Activated CD8-positive, alpha-beta memory T cell treated with anti-CD3 and anti-CD28 coated beads, Interleukin-2, amount 10 ng/mL, durations not matched to agents 7 days and 5 days (primary cell): Measurements from ENCODE around the gene ZSWIM5. TPM values are rescaled to one million over a fixed set of nuclear protein-coding genes. Genes with fewer than 3 reads are reported as not detected.

Source experiments
- ATAC-seq: fragments of 150-1000 bp; cut with Tn5 transposase; one replicate; pipeline ENCODE4 v1.10.0; 2021; ENCODE audit warnings: moderate library complexity
- CTCF ChIA-PET: fragments of 350-600 bp; sonication (Branson Sonifier 250); formaldehyde crosslinking; loops from one replicate; lab custom pipeline; 2021; ENCODE audit warnings: antibody characterized with exemption; lab: Charles Lee
- DNase-seq: peaks from one replicate; pipeline ENCODE4 v3.0.0-alpha.2; 2020
- H3K27ac Mint-ChIP-seq: one replicate; pipeline ENCODE4 v1.8.0; 2021; ENCODE audit warnings: mild to moderate bottlenecking, mixed read lengths
- H3K27me3 Mint-ChIP-seq: one replicate; pipeline ENCODE4 v1.8.0; 2021; ENCODE audit warnings: mixed read lengths
- H3K36me3 Mint-ChIP-seq: one replicate; pipeline ENCODE4 v1.8.0; 2021; ENCODE audit warnings: mild to moderate bottlenecking, mixed read lengths
- H3K4me1 Mint-ChIP-seq: one replicate; pipeline ENCODE4 v1.8.0; 2021; ENCODE audit warnings: mixed read lengths
- H3K4me3 Mint-ChIP-seq: one replicate; pipeline ENCODE4 v1.8.0; 2021; ENCODE audit warnings: mild to moderate bottlenecking, moderate library complexity, mixed read lengths
- H3K9me3 Mint-ChIP-seq: one replicate; pipeline ENCODE4 v1.8.0; 2022; ENCODE audit warnings: low read depth, mixed read lengths
- total RNA-seq, 2 experiments: library from RNA; stranded (reverse); gene quantifications; one replicate each; pipeline ENCODE4 v1.2.3, GENCODE V29; 2021

ZSWIM5 gene
- total RNA-seq, 2 experiments from 2014 or later: 0.47 to 0.64 TPM

GRCh38 chr1:45038240-45038639 lies 168.2 kb downstream of the ZSWIM5 start:
- H3K9me3 Mint-ChIP-seq: no peaks in the 10 kb centered on the region
- CTCF ChIA-PET: no interaction called here
- DNase-seq (no peak), ATAC-seq (no peak)
- no peak overlapping the region for H3K4me3 Mint-ChIP-seq
- no peaks in the 10 kb centered on the region for H3K36me3 Mint-ChIP-seq
- no peak overlapping the region for H3K27ac Mint-ChIP-seq
- H3K27me3 Mint-ChIP-seq: no peaks in the 10 kb centered on the region
- H3K4me1 Mint-ChIP-seq: peaks cover 10% of the 10 kb centered on the region

- DNase-seq (no peak), ATAC-seq (peak; percentile 63)
- H3K9me3 Mint-ChIP-seq: no peaks in the 10 kb centered on the region
- H3K27me3 Mint-ChIP-seq: no peaks in the 10 kb centered on the region
- H3K36me3 Mint-ChIP-seq: no peaks in the 10 kb centered on the region
- H3K4me3 Mint-ChIP-seq: no peak overlapping the region
- no peak overlapping the region for H3K27ac Mint-ChIP-seq
- peaks cover 13% of the 10 kb centered on the region for H3K4me1 Mint-ChIP-seq
- CTCF ChIA-PET: no interaction called here
Measured at GRCh38 chr1:45037456-45037855, 168.9 kb downstream of the ZSWIM5 start.

- CTCF ChIA-PET: interaction anchor here (4.9 kb wide), 1 partner anchor 18 kb away, joined by 21 read pairs; no protein-coding TSS in a partner anchor
- H3K27me3 Mint-ChIP-seq: no peaks in the 10 kb centered on the region
- peaks cover 13% of the 10 kb centered on the region for H3K4me1 Mint-ChIP-seq
- no peaks in the 10 kb centered on the region for H3K9me3 Mint-ChIP-seq
- ATAC-seq: no peak
- H3K36me3 Mint-ChIP-seq: no peaks in the 10 kb centered on the region
- H3K4me3 Mint-ChIP-seq: no peak overlapping the region
- no peak for DNase-seq
- H3K27ac Mint-ChIP-seq: no peak overlapping the region
Measured at GRCh38 chr1:45035631-45036301, 170.6 kb downstream of the ZSWIM5 start.

- Mint-ChIP-seq H3K27ac (no peak overlapping the region), H3K9me3 (no peaks in the 10 kb centered on the region), H3K27me3 (no peaks in the 10 kb centered on the region), H3K4me3 (no peak overlapping the region), H3K4me1 (peaks cover 13% of the 10 kb centered on the region), H3K36me3 (no peaks in the 10 kb centered on the region)
- CTCF ChIA-PET: interaction anchor here (0.6 to 4.9 kb wide), 4 partner anchors 12 to 270 kb away, joined by 3 to 21 read pairs (median 4); no protein-coding TSS in a partner anchor
- ATAC-seq (peak; percentile 67), DNase-seq (no peak)
Measured at GRCh38 chr1:45033356-45033755, 173.0 kb downstream of the ZSWIM5 start.

GRCh38 chr1:45032837-45033236 lies 173.6 kb downstream of the ZSWIM5 start:
- Mint-ChIP-seq H3K4me3 (no peak overlapping the region), H3K9me3 (no peaks in the 10 kb centered on the region), H3K27ac (no peak overlapping the region), H3K4me1 (peaks cover 13% of the 10 kb centered on the region), H3K36me3 (no peaks in the 10 kb centered on the region), H3K27me3 (no peaks in the 10 kb centered on the region)
- CTCF ChIA-PET: interaction anchor here (0.6 to 4.9 kb wide), 3 partner anchors 12 to 18 kb away, joined by 3 to 21 read pairs (median 4); no protein-coding TSS in a partner anchor
- ATAC-seq (no peak), DNase-seq (no peak)

GRCh38 chr1:45026446-45026845 lies 180.0 kb downstream of the ZSWIM5 start:
- CTCF ChIA-PET: no interaction called here
- H3K36me3 Mint-ChIP-seq: no peaks in the 10 kb centered on the region
- ATAC-seq: no peak

GRCh38 chr1:45023663-45024062 lies 182.7 kb downstream of the ZSWIM5 start:
- no peaks in the 10 kb centered on the region for H3K9me3 Mint-ChIP-seq
- DNase-seq: no peak
- no peak overlapping the region for H3K27ac Mint-ChIP-seq
- no peak for ATAC-seq
- no peaks in the 10 kb centered on the region for H3K27me3 Mint-ChIP-seq
- peaks cover 9% of the 10 kb centered on the region for H3K4me1 Mint-ChIP-seq
- H3K36me3 Mint-ChIP-seq: no peaks in the 10 kb centered on the region
- H3K4me3 Mint-ChIP-seq: no peak overlapping the region
- CTCF ChIA-PET: no interaction called here

More at GRCh38 chr1:45026446-45026845, 180.0 kb downstream of the ZSWIM5 start:
- H3K27me3 Mint-ChIP-seq: no peaks in the 10 kb centered on the region
- H3K4me1 Mint-ChIP-seq: peaks cover 9% of the 10 kb centered on the region
- H3K4me3 Mint-ChIP-seq: no peak overlapping the region
- no peaks in the 10 kb centered on the region for H3K9me3 Mint-ChIP-seq
- no peak for DNase-seq
- H3K27ac Mint-ChIP-seq: no peak overlapping the region

GRCh38 chr1:45018599-45019230 lies 187.7 kb downstream of the ZSWIM5 start:
- Mint-ChIP-seq H3K27me3 (no peaks in the 10 kb centered on the region), H3K9me3 (no peaks in the 10 kb centered on the region), H3K27ac (no peak overlapping the region), H3K4me1 (peaks cover 12% of the 10 kb centered on the region), H3K4me3 (no peak overlapping the region), H3K36me3 (peaks cover 6% of the 10 kb centered on the region)
- DNase-seq (peak; percentile 67), ATAC-seq (peak; percentile 82)
- CTCF ChIA-PET: interaction anchor here (0.8 to 13.4 kb wide), 12 partner anchors 10 to 474 kb away, joined by 3 to 341 read pairs (median 4); partner anchors contain the start of genes EIF2B3 and TESK2

- peak; percentile 27 for DNase-seq
- CTCF ChIA-PET: interaction anchor here (1.6 to 13.4 kb wide), 3 partner anchors 17 to 324 kb away, joined by 4 to 341 read pairs (median 21); partner anchors contain the start of gene MUTYH
- no peak overlapping the region for H3K4me3 Mint-ChIP-seq
- no peak for ATAC-seq
- no peak overlapping the region for H3K27ac Mint-ChIP-seq
- H3K4me1 Mint-ChIP-seq: peaks cover 22% of the 10 kb centered on the region
- H3K27me3 Mint-ChIP-seq: no peaks in the 10 kb centered on the region
- peaks cover 6% of the 10 kb centered on the region for H3K36me3 Mint-ChIP-seq
- H3K9me3 Mint-ChIP-seq: no peaks in the 10 kb centered on the region
Measured at GRCh38 chr1:45016767-45017166, 189.6 kb downstream of the ZSWIM5 start.

GRCh38 chr1:45016090-45016697 lies 190.2 kb downstream of the ZSWIM5 start:
- H3K27ac Mint-ChIP-seq: no peak overlapping the region

GRCh38 chr1:45015683-45016082 lies 190.7 kb downstream of the ZSWIM5 start:
- H3K27ac Mint-ChIP-seq: no peak overlapping the region
- no peak for ATAC-seq
- no peak overlapping the region for H3K4me3 Mint-ChIP-seq
- peaks cover 6% of the 10 kb centered on the region for H3K36me3 Mint-ChIP-seq
- peak; percentile 18 for DNase-seq
- peaks cover 28% of the 10 kb centered on the region for H3K4me1 Mint-ChIP-seq
- no peaks in the 10 kb centered on the region for H3K9me3 Mint-ChIP-seq
- CTCF ChIA-PET: interaction anchor here (1.0 to 13.4 kb wide), 5 partner anchors 18 to 477 kb away, joined by 3 to 341 read pairs (median 21); partner anchors contain the start of genes MUTYH and TESK2
- H3K27me3 Mint-ChIP-seq: no peaks in the 10 kb centered on the region

More at GRCh38 chr1:45016090-45016697, 190.2 kb downstream of the ZSWIM5 start:
- Mint-ChIP-seq H3K4me1 (peaks cover 28% of the 10 kb centered on the region), H3K9me3 (no peaks in the 10 kb centered on the region), H3K4me3 (no peak overlapping the region), H3K27me3 (no peaks in the 10 kb centered on the region), H3K36me3 (peaks cover 6% of the 10 kb centered on the region)
- peak; percentile 22 for DNase-seq
- CTCF ChIA-PET: interaction anchor here (1.0 to 13.4 kb wide), 5 partner anchors 17 to 476 kb away, joined by 3 to 341 read pairs (median 21); partner anchors contain the start of genes MUTYH and TESK2
- no peak for ATAC-seq

GRCh38 chr1:45014321-45015028 lies 191.9 kb downstream of the ZSWIM5 start:
- no peaks in the 10 kb centered on the region for H3K27me3 Mint-ChIP-seq
- DNase-seq: peak; percentile 89
- H3K4me1 Mint-ChIP-seq: peaks cover 38% of the 10 kb centered on the region
- H3K27ac Mint-ChIP-seq: peak overlapping the region; percentile 64
- CTCF ChIA-PET: interaction anchor here (0.7 to 13.4 kb wide), 30 partner anchors 8 to 556 kb away, joined by 3 to 341 read pairs (median 4); partner anchors contain the start of genes EIF2B3, HPDL, MUTYH and PLK3
- peak overlapping the region; percentile 39 for H3K4me3 Mint-ChIP-seq
- peaks cover 6% of the 10 kb centered on the region for H3K36me3 Mint-ChIP-seq
- H3K9me3 Mint-ChIP-seq: no peaks in the 10 kb centered on the region
- ATAC-seq: peak; percentile 17
